Measurements from ENCODE around the gene CCDC154.

The CCDC154 gene

DNA sequence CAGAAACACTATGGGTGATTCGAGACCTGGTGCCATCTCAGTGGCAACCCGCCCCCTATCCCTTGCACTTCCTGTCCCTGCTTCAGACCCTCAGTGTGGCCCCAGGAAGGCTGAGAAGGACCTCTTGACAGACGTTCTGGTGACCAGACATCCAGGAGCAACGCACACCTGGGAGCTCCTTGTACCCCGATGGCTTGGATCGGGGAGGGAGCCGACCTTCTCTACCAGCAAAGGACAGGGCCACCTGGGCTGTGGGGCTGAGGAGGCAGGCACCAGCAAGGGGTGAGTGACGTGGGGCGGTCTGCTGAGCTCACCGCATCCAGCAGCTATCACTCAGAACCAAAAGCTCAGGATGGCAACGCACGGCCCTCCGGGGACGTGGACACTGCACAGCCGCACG is 57.0 kb downstream of the CCDC154 start:
- DNase-seq (ENCODE audit: low read depth), result no peak

DNA sequence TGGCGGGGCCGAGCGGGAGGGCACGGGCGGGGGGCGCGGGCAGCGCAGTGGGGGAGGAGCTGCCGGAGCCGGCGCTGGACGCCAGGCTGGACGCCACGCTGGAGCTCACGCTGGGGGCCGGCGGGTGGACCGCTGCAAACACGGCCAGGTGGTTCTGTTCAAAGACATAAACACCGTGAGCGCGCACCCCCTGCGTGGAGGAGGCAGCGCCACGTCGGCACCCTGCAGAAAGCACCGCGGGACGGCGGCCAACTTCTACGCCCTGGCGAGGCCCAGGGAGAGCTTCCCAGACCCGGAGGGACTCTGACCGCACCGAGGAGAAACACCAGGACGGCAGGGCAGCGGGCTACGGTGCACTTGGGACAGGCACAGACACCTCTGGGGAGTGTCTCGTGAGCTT is 59.1 kb downstream of the CCDC154 start:
- DNase-seq (ENCODE audit: low read depth), result no peak

Measured in EH (cell line).